B cell (primary cell): ENCODE data around the gene CLDN6. TPM values are rescaled to one million over a fixed set of nuclear protein-coding genes. Genes with fewer than 3 reads are reported as not detected.
A peak's percentile ranks its signal among the peaks of the same experiment; 100 is the strongest.

Experiments
- ATAC-seq: fragments of 200-7000 bp; cut with Tn5 transposase; one replicate; pipeline ENCODE4 v1.10.0; 2021; ENCODE audit warnings: low read depth, mild to moderate bottlenecking, moderate number of reproducible peaks, moderate library complexity
- CTCF ChIA-PET: fragments of 350-600 bp; sonication (Branson Sonifier 250); formaldehyde crosslinking; loops from one replicate; lab custom pipeline; 2021; ENCODE audit warnings: antibody characterized with exemption, inconsistent platforms; lab: Charles Lee
- POLR2A ChIA-PET: fragments of 350-600 bp; sonication (Branson Sonifier 250); formaldehyde crosslinking; loops from one replicate; lab custom pipeline; 2021; ENCODE audit warnings: antibody characterized with exemption; lab: Charles Lee
- DNase-seq: peaks from one replicate; pipeline ENCODE4 v3.0.0; 2013
- H2AFZ ChIP-seq: 2 replicates; pipeline ENCODE4 v1.6.1; 2012; ENCODE audit warnings: mild to moderate bottlenecking, low read depth, low read length; ENCODE audit not compliant: insufficient read depth, poor library complexity, severe bottlenecking
- H3K27ac ChIP-seq, 2 donors: 1 replicate in 1 of 2; 2 replicates in 1 of 2; pipeline ENCODE4 v1.5.1; 2012 to 2013; ENCODE audit warnings: low read length in 2 of 2, mild to moderate bottlenecking in 2 of 2, moderate library complexity in 1 of 2
- H3K27me3 ChIP-seq, 4 experiments: fragments of 200-600 bp in 1 of 4; sonication (generic) in 1 of 4; replicated peaks in 1 of 4; 1 replicate in 2 of 4; 2 replicates in 2 of 4; pipeline versions ENCODE4 v1.6.1 to v1.7.0; 2013 to 2016; ENCODE audit warnings: low read length in 3 of 4, mild to moderate bottlenecking in 2 of 4, mixed read lengths in 1 of 4, moderate library complexity in 1 of 4; ENCODE audit not compliant: insufficient read depth in 4 of 4, control insufficient read depth in 3 of 4; ENCODE audit errors: control extremely low read depth in 1 of 4
- H3K36me3 ChIP-seq, 2 experiments: replicated peaks in 1 of 2; 1 replicate in 1 of 2; 2 replicates in 1 of 2; pipeline versions ENCODE4 v1.6.1 to v1.7.1; 2013; ENCODE audit warnings: low read length in 1 of 2; ENCODE audit not compliant: insufficient read depth in 2 of 2, control insufficient read depth in 1 of 2; ENCODE audit errors: control extremely low read depth in 1 of 2, extremely low read depth in 1 of 2
- H3K4me1 ChIP-seq, 2 donors: fragments of 200-600 bp in 1 of 2; sonication (generic) in 1 of 2; 1 replicate in 1 of 2; 2 replicates in 1 of 2; pipeline versions ENCODE4 v1.5.1 to v1.6.1; 2013 to 2017; ENCODE audit warnings: low read length in 2 of 2; ENCODE audit not compliant: control insufficient read depth in 2 of 2, insufficient read depth in 2 of 2
- H3K4me2 ChIP-seq: replicated peaks from 2 replicates; pipeline ENCODE3; 2012; ENCODE audit warnings: mild to moderate bottlenecking, low read depth, low read length; ENCODE audit not compliant: poor library complexity, severe bottlenecking
- H3K4me3 ChIP-seq, 5 experiments: fragments of 200-600 bp in 1 of 5; sonication (generic) in 1 of 5; 1 replicate in 3 of 5; 2 replicates in 2 of 5; pipeline versions ENCODE4 v1.5.1 to v1.7.0; 2011 to 2016; ENCODE audit warnings: low read length in 4 of 5, mild to moderate bottlenecking in 4 of 5, low read depth in 2 of 5, control low read depth in 1 of 5, moderate library complexity in 1 of 5; ENCODE audit not compliant: insufficient read depth in 1 of 5; ENCODE audit errors: control extremely low read depth in 1 of 5, extremely low read depth in 1 of 5
- H3K79me2 ChIP-seq: fragments of 200-600 bp; sonication (generic); one replicate; pipeline ENCODE4 v1.6.0; 2016; ENCODE audit warnings: low read length; ENCODE audit not compliant: control insufficient read depth, insufficient read depth
- H3K9ac ChIP-seq: fragments of 200-600 bp; sonication (generic); 2 replicates; pipeline ENCODE4 v1.6.1; 2017; ENCODE audit warnings: mild to moderate bottlenecking, low read length, moderate library complexity
- H3K9me3 ChIP-seq, 3 donors: one replicate each; pipeline versions ENCODE4 v1.6.1 to v1.7.1; 2013; ENCODE audit warnings: low read length in 2 of 3; ENCODE audit not compliant: control insufficient read depth in 2 of 3, insufficient read depth in 1 of 3; ENCODE audit errors: control extremely low read depth in 1 of 3
- H4K20me1 ChIP-seq: 2 replicates; pipeline ENCODE4 v1.6.0; 2012; ENCODE audit warnings: mild to moderate bottlenecking, low read length; ENCODE audit not compliant: insufficient read depth, control insufficient read depth, poor library complexity, severe bottlenecking
- H3K27ac Mint-ChIP-seq: one replicate; pipeline ENCODE4 v1.8.0; 2021; ENCODE audit warnings: mixed read lengths
- H3K27me3 Mint-ChIP-seq: one replicate; pipeline ENCODE4 v1.8.0; 2021; ENCODE audit warnings: mixed read lengths
- H3K4me1 Mint-ChIP-seq: one replicate; pipeline ENCODE4 v1.8.0; 2021; ENCODE audit warnings: mixed read lengths
- H3K4me3 Mint-ChIP-seq: one replicate; pipeline ENCODE4 v1.8.0; 2021; ENCODE audit warnings: mixed read lengths
- H3K9me3 Mint-ChIP-seq: one replicate; pipeline ENCODE4 v1.8.0; 2022; ENCODE audit warnings: mixed read lengths; ENCODE audit not compliant: insufficient read depth
- CTCF ChIP-seq: fragments of 200-600 bp; IDR thresholded peaks from one replicate; pipeline ENCODE4 v1.8.0; 2022; ENCODE audit warnings: antibody characterized with exemption, mild to moderate bottlenecking
- EZH2 ChIP-seq: IDR thresholded peaks from 2 replicates; pipeline ENCODE4 v1.6.1; 2012; ENCODE audit warnings: borderline replicate concordance, low read depth, mild to moderate bottlenecking, moderate library complexity, low read length; ENCODE audit not compliant: insufficient read depth, poor library complexity, severe bottlenecking
- WGBS: methylation state at CpG from one replicate; pipeline ENCODE4 v1.1.5; 2013; ENCODE audit warnings: missing lambda C conversion rate; ENCODE audit not compliant: insufficient coverage; 5-methylcytosine and 5-hydroxymethylcytosine counted together
- intact Hi-C: fragments of 100-400 bp; cut with micrococcal nuclease; formaldehyde crosslinking; loops from one replicate; pipeline ENCODE4 v1.10.0; 2022
- polyA minus RNA-seq: library from RNA; depleted of rRNA, polyadenylated mRNA; stranded (reverse); fragments of >200 nt; gene quantifications from 2 replicates; pipeline ENCODE4 v1.2.3, GENCODE V29; 2012
- polyA plus RNA-seq: library from polyadenylated mRNA; depleted of rRNA; stranded (reverse); fragments of >200 nt; gene quantifications from 2 replicates; pipeline ENCODE4 v1.2.3, GENCODE V29; 2012
- total RNA-seq, 2 donors: library from RNA; stranded (reverse); fragments of 120-200 nt in 1 of 2; gene quantifications; 1 replicate in 1 of 2; 2 replicates in 1 of 2; pipeline versions ENCODE4 v1.2.3 to v1.2.4, GENCODE V29; 2013 to 2022

CLDN6 gene
- total RNA-seq (not detected in 2 replicates), polyA plus RNA-seq (not detected in 2 replicates), polyA minus RNA-seq (not detected in 2 replicates)
- not detected for total RNA-seq (2013)

- H3K4me3 Mint-ChIP-seq = no peak within 1 kb of the TSS
- Histone ChIP-seq H3K9me3 (peaks cover 0 to 4% (median 0%) of the 10 kb centered on the region in 3 donors), H3K4me1 (peaks cover 27 to 41% of the 10 kb centered on the region in 2 donors), H4K20me1 (no peaks in the 10 kb centered on the region), H3K9ac (no peak within 1 kb of the TSS), H3K27me3 (peaks cover 0 to 19% (median 8%) of the 10 kb centered on the region in 4 experiments), H3K27ac (no peak within 1 kb of the TSS), H3K4me2 (peak within 1 kb of the TSS; percentile 19), H3K36me3 (no peaks in the 10 kb centered on the region), H3K4me3 (no peak within 1 kb of the TSS), H3K79me2 (no peaks in the 10 kb centered on the region), H2AFZ (no peak within 1 kb of the TSS)
- H3K27me3 Mint-ChIP-seq = peaks cover 22% of the 10 kb centered on the region
- H3K27ac Mint-ChIP-seq = peak within 1 kb of the TSS; percentile 41
- intact Hi-C loops = no loop called here
- TF ChIP-seq CTCF = no peak
- no peak for TF ChIP-seq EZH2
- peaks cover 31% of the 10 kb centered on the region for H3K4me1 Mint-ChIP-seq
- CTCF ChIA-PET = interaction anchor here (1.0 kb wide), 1 partner anchor 14 kb away, joined by 4 read pairs; no protein-coding TSS in a partner anchor
- ATAC-seq = no peak
- no peaks in the 10 kb centered on the region for H3K9me3 Mint-ChIP-seq
- POLR2A ChIA-PET = no interaction called here
- no peak for DNase-seq
- 15% methylated on average over 35 of the region's 52 CpGs for WGBS
Observed at GRCh38 chr16:3017794-3018506, at the start of gene CLDN6. Gene CLDN6, minus strand, starts transcription at chr16:3018183. Its CDS starts 2,162 bp downstream, at chr16:3016021.

GRCh38 chr16:3066440-3066748 lies 48.4 kb upstream of the CLDN6 start:
- no peaks in the 10 kb centered on the region for H3K9me3 ChIP-seq
- no peaks in the 10 kb centered on the region for H3K36me3 ChIP-seq
- Mint-ChIP-seq H3K27ac (no peak overlapping the region), H3K27me3 (no peaks in the 10 kb centered on the region), H3K4me1 (peaks cover 5% of the 10 kb centered on the region), H3K4me3 (no peak overlapping the region), H3K9me3 (no peaks in the 10 kb centered on the region)
- ATAC-seq (no peak), DNase-seq (no peak)
- WGBS = 92% methylated on average over 7 of the region's 7 CpGs
- H2AFZ ChIP-seq = no peak overlapping the region
- no peaks in the 10 kb centered on the region for H3K27me3 ChIP-seq
- no peak overlapping the region for H3K4me3 ChIP-seq
- no peak for TF ChIP-seq EZH2
- TF ChIP-seq CTCF = no peak
- POLR2A ChIA-PET = no interaction called here
- no peak overlapping the region for H3K27ac ChIP-seq
- intact Hi-C loops = no loop called here
- no peaks in the 10 kb centered on the region for H3K79me2 ChIP-seq
- CTCF ChIA-PET = interaction anchor here (0.7 kb wide), 1 partner anchor 63 kb away, joined by 3 read pairs; no protein-coding TSS in a partner anchor
- no peak overlapping the region for H3K4me2 ChIP-seq
- H4K20me1 ChIP-seq = no peaks in the 10 kb centered on the region
- no peak overlapping the region for H3K9ac ChIP-seq
- peaks cover 3 to 4% of the 10 kb centered on the region in 2 donors for H3K4me1 ChIP-seq
